ENCODE data around the gene XCR1.
"Not testable (repeated sequence)": the region's sequence is repeated elsewhere in the genome, so short reads cannot be mapped to it uniquely, and the experiment has no call there.

The XCR1 gene

DNA sequence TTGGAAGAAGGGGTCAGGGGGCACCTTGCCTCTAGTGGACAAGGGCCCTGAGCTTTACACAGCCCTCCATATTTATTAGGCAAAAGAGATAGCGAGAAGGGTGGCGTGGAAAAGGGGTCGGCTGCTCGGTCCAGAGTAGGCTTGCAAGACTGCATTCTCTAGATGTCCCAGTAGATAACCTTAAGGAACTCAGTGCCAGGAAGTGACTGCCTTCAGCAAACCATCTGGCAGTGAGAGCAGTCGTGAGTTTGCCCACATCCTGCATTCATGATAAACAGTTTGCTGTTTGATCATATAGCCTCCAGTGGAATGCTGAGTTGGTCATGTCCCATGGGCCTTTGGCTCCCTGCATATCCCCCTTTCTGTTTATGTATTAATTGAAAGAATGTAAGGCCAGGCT lies 18.9 kb upstream of the XCR1 start:
- FAIRE-seq; DNase-seq (ENCODE audit: insufficient read length, low spot score): not testable (repeated sequence)

DNA sequence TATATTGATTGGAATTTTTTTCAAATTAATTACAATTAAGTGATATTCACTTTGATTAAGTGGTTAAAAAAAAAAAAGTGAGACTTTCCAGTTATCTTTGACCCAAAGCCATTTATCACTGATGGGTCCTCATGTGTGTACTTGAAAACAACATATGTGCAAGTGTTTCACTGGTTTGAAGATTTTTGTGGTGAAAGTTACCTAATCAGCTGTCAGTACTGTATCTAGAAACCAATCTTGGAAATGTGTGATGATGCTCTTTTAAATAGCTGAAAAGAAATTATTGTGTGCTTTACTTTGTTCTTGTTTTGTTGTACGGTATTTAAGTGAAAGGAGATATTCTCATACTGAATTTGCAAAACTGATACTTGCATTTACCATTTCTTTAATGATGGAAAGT lies 11.6 kb upstream of the XCR1 start:
- FAIRE-seq (no peak), DNase-seq (ENCODE audit: insufficient read length, low spot score) (no peak)

GRCh38 chr3:46038071-46038470 lies 10.8 kb upstream of the XCR1 start:
- FAIRE-seq; DNase-seq (ENCODE audit: insufficient read length, low spot score): not testable (repeated sequence)

DNA sequence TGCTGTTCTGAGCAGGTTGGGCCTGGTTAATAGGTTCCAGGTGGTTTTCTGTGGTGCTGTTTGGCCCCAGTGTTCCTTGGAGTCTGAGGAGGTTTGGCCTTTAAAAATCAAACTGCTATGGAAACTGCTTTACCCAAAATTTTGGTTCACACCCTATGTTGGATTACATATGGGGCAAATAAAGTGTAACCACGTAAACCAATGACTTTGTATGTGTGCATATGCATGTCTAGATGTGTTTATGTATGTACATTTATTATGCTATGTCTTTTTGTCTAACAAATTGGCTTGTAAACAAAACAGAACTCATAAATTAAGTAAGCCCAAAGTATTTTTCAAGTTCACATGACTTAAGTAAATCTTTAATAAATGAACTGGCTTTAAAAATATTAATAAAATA lies 8.9 kb upstream of the XCR1 start:
- DNase-seq (ENCODE audit: insufficient read length, low spot score) (no peak), FAIRE-seq (no peak)

GRCh38 chr3:46031747-46032146 lies 4.5 kb upstream of the XCR1 start:
- DNase-seq (ENCODE audit: insufficient read length, low spot score) = no peak
- FAIRE-seq = no peak

GRCh38 chr3:46031269-46031668 lies 4.0 kb upstream of the XCR1 start:
- DNase-seq (ENCODE audit: insufficient read length, low spot score) (no peak), FAIRE-seq (no peak)

GRCh38 chr3:46030626-46031025 lies 3.3 kb upstream of the XCR1 start:
- FAIRE-seq (no peak), DNase-seq (ENCODE audit: insufficient read length, low spot score) (no peak)

DNA sequence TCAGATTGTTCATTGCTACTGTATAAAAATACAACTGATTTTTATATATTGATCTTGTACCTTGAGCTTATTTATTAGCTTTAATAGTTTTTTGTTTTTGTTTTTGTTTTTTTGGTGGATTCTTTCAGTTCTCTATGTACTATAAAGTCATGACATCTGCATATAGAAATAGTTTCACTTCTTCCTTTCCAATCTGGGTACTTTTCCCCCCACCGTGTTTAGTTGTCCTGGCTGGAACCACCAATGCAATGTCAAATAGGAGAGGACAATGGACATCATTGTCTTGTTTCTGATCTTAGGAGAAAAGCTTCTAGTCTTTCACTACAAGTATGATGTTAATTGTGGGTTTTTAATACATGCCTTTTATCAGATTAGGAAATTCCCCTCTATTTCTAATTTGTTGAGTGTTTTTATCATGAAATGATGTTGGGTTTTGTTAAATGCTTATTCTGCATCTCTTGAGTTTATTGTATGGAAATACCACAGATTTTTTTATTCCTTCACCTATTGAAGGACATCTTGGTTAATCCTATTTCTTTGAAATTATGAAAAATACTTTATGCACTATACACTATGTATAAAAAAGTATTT lies 2.8 kb upstream of the XCR1 start:
- DNase-seq (ENCODE audit: insufficient read length, low spot score) (no peak), FAIRE-seq (peak; percentile 55)

- FAIRE-seq = no peak
- no peak for DNase-seq (ENCODE audit: insufficient read length, low spot score)
Observed at GRCh38 chr3:46027736-46028397, 584 bp upstream of the XCR1 start.

GRCh38 chr3:46025139-46025538 lies 2.1 kb downstream of the XCR1 start:
- no peak for DNase-seq (ENCODE audit: insufficient read length, low spot score)
- FAIRE-seq = no peak

DNA sequence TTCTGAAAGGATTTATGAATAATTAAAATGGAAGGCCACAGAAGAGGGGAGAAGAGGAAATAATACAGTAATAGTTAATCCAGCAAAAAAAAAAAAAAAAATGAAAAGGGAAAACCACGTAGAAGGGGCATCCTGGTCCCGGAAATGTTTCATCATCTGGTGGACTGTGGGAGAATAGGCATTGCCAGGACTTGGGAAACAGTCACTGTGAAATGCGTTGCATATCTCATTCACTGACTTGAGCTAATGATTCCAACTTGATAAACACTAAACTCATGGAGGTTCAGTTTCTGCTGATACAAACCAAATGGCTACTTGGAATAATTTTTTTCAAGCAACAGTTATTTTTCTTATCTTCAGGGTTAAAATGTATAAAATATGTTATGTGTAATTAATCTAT lies 3.2 kb downstream of the XCR1 start:
- FAIRE-seq (no peak), DNase-seq (ENCODE audit: insufficient read length, low spot score) (no peak)

DNA sequence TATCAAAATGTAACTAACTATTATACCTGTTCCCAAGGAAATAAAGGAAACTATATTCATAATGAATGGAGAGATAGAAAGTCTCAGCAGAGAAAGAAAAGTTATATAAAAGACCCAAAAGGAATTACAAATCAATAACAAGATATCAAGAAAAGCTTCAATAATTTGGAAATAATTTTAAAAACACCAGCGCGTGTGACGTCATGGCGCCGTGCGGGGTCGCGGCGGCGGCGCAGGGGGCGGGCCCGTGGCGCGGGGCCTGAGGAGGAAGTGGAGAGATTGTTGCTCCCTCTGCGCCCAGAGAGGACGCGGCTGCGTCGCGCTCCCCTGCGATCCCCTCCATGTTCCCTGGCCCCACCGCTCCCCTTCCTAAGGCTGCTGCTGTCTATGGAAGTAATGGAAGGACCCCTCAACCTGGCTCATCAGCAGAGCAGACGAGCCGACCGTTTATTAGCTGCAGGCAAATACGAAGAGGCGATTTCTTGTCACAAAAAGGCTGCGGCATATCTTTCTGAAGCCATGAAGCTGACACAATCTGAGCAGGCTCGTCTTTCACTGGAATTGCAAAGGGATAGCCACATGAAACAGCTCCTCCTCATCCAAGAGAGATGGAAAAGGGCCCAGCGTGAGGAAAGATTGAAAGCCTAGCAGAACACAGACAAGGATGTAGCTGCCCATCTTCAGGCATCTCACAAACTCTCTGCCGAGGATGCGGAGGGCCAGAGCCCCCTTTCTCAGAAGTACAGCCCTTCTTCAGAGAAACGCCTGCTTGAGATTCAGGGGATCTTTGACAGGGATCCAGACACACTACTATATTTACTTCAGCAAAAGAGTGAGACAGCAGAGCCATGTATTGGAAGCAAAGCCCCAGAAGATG lies 4.1 kb downstream of the XCR1 start:
- DNase-seq (ENCODE audit: insufficient read length, low spot score) (no peak), FAIRE-seq (no peak)

- DNase-seq (ENCODE audit: insufficient read length, low spot score) (no peak), FAIRE-seq (no peak)
Observed at GRCh38 chr3:46021516-46021915, 5.8 kb downstream of the XCR1 start.

DNA sequence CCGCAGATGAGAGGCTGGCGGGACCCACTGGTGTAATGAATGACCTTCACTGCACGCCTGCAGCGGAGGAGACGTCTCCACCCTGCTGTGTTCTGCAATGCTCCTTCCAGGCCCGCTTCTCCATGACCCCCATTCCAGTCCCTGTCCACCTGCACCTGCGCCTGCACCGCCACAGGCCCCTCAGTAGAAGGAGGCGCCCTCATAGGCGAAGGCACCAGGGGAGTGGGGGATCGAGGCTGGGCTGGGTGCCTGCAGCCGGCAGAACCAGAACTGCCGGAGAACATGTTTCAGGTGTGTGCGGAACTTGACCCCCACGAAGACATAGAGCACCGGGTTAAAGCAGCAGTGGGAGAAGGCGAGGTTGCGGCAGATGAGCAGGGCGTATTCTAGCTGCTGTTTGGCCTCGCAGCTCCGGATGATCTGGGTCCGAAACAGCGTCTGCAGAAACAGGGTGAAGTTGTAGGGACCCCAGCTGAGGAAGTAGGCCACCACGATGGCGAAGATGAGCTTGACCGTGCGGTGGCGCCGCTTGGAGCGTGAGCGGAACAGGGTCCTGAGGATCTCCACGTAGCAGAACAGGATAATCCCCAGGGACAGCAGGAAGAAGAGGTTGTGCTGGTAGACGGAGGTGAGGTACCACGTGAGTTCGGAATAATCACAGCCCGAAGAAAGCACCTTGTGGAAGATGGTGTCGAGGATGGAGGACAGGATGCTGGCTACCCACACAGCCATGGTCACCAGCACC lies 6.3 kb downstream of the XCR1 start:
- no peak for FAIRE-seq
- no peak for DNase-seq (ENCODE audit: insufficient read length, low spot score)

DNA sequence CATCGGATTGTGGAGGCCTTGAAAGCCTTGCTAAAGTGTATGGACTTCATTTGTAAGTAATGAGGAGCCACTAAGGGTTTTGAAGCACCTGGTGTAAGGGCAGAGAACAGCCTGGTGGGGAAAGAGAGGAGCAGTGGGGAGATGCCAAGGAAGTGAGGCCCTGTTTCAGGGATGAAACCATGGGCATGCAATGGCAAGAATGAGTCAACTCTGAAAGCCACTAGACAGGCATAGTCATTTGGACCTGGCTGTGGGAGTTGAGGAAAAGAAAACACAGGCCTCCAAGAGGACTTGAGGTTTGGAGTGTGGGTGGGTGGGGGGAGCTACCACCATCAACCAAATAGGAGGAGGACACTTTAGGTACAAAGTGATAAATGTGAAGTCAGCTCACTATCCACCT lies 7.6 kb downstream of the XCR1 start:
- FAIRE-seq = no peak

GRCh38 chr3:46017720-46018119 lies 9.6 kb downstream of the XCR1 start:
- DNase-seq (ENCODE audit: insufficient read length, low spot score) = no peak

More for the DNA sequence above, 7.6 kb downstream of the XCR1 start:
- DNase-seq (ENCODE audit: insufficient read length, low spot score) = no peak

DNA sequence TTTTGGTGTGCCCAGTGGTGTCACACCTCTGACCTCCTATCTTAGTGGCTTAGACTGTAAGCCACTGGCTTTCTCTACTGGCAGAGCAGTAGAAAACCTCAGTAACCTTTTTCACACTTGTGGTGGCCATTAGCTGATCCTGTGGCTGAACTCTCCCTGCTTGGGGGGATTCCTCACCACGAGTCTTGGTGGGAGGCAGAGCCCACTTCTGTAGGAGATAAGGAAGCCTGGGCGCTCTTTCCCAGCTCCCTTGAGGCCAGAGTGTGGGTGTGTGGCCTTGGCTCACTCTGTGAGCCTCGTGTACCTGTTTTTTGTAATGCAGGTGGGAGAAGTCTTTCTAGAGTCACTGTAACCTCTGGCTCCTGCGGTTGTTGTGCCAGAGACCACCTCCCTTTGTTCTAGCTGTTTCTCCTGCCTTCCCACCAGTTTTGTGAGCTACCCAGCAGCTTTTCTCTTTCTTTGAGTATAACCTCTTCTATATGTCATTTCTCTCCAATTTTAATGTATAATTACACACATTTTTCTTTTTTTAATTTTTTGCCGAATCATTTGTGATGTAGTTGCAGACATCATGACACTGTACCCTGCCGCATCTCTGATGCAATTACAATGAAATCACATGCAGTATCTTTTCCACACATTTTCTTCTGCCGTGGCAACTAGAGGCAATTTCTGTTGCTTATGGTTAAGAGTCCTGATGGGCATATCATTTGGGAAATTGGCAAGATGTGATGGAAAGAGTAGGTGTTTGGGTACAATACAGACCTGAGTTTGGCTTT lies 13.8 kb downstream of the XCR1 start:
- no peak for FAIRE-seq
- DNase-seq (ENCODE audit: insufficient read length, low spot score) = no peak

More at GRCh38 chr3:46017720-46018119, 9.6 kb downstream of the XCR1 start:
- no peak for FAIRE-seq

GRCh38 chr3:46012246-46012645 lies 15.0 kb downstream of the XCR1 start:
- FAIRE-seq (no peak), DNase-seq (ENCODE audit: insufficient read length, low spot score) (no peak)

DNA sequence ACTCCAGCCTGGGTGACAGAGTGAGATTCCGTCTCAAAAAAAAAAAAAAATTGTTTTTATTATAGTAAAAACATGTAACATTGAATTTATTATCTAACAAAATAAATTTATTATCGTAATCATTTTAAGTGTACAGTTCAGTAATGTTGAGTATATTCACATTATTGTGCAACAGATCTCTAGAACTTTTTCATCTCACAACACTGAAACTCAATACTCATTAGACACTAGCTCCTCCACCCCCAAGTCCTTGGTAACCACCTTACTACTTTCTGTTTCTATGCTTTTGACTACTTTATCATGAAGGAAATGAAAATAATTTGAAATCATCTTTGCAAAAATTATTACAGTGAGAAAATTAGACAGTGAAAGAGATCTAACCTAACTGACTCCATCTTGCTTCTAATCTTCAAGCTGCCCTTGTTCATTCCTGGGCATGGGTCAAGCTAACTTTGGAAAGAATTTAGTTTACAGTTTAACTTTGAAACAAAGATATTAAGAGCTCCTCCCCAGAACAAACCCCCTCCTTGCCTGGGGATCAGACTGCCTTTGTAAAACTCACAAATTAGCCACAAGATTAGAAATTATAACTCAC lies 16.7 kb downstream of the XCR1 start:
- no peak for FAIRE-seq
- DNase-seq (ENCODE audit: insufficient read length, low spot score) = no peak

- DNase-seq (ENCODE audit: insufficient read length, low spot score) (no peak), FAIRE-seq (no peak)
Observed at GRCh38 chr3:46008058-46008457, 19.2 kb downstream of the XCR1 start.

All from GM19239 (cell line).